ENCODE measurements around the gene CKS2. TPM values are rescaled to one million over a fixed set of nuclear protein-coding genes. Genes with fewer than 3 reads are reported as not detected.

The CKS2 gene
- total RNA-seq, 4 donors from 2014 or later = 9.4 to 25.4 (median 21.1) TPM

DNA sequence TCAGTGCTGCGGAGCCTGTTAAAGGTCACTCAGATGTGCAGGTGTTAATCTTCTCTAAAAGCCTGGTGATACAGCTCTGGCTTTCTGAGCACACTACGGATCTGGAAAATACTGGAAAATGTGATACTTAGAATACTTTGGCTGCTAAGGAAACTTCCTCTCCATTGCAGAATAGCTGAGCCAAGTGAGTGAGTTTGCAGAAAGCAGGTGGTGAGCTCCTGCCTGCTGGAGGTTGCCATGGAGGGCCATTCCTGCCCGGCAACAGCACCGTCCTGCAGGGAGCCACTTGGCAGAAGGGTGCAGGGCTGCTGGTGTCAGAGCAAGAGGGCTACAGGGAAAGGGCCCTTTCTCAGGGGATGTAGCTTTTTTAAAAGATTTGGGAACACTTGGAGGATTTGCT, 48.0 kb downstream of the CKS2 start:
- peak in 1 of 2 donors; percentile 60 for DNase-seq (ENCODE audit: low spot score in 2 of 2)
- TF ChIP-seq, protein P1, sequence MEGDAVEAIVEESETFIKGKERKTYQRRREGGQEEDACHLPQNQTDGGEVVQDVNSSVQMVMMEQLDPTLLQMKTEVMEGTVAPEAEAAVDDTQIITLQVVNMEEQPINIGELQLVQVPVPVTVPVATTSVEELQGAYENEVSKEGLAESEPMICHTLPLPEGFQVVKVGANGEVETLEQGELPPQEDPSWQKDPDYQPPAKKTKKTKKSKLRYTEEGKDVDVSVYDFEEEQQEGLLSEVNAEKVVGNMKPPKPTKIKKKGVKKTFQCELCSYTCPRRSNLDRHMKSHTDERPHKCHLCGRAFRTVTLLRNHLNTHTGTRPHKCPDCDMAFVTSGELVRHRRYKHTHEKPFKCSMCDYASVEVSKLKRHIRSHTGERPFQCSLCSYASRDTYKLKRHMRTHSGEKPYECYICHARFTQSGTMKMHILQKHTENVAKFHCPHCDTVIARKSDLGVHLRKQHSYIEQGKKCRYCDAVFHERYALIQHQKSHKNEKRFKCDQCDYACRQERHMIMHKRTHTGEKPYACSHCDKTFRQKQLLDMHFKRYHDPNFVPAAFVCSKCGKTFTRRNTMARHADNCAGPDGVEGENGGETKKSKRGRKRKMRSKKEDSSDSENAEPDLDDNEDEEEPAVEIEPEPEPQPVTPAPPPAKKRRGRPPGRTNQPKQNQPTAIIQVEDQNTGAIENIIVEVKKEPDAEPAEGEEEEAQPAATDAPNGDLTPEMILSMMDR (IDR thresholded peaks at IDR 0.05) = no peak
- no peak for TF ChIP-seq POLR2A (IDR thresholded peaks at IDR 0.05)
- WGBS, 2 donors = 67 to 68% methylated on average over 4 of the region's 4 CpGs
- intact Hi-C loops (cut with DNase I; ENCODE audit: low total_unique reads) = loop anchor here (10.0 kb wide), 1 partner anchor 56 kb away; no protein-coding TSS in a partner anchor
- no peak overlapping the region for H3K4me3 ChIP-seq (ENCODE audit: low read depth, poor library complexity, severe bottlenecking)

DNA sequence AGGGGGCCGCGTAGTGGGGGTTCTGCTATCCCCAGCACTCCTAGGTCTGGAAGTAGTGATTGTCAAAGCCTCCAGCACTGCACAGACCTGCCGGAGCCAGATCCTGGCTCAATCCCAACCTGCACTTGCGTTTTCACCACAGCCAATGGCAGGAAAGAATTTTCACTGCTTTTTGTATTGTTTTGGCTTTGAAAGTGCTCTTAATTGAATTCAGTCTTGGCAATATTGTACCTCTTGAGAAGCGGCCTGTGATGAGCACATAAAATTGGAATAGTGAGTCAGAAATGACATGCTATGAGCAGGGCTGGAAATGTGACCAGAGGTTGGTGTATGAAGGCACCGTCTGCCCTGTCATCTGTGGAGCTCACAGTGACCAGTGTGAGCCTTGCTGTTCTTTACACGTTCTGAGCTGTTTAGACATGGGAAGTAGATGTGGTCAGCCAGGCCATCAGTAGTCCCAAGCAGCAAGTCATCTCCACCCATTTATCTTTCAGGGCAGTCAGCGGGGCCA, 48.8 kb downstream of the CKS2 start:
- DNase-seq (ENCODE audit: low spot score in 2 of 2) = peak in 1 of 2 donors; percentile 74
- 53 to 57% methylated on average over 8 of the region's 8 CpGs for WGBS, 2 donors

DNA sequence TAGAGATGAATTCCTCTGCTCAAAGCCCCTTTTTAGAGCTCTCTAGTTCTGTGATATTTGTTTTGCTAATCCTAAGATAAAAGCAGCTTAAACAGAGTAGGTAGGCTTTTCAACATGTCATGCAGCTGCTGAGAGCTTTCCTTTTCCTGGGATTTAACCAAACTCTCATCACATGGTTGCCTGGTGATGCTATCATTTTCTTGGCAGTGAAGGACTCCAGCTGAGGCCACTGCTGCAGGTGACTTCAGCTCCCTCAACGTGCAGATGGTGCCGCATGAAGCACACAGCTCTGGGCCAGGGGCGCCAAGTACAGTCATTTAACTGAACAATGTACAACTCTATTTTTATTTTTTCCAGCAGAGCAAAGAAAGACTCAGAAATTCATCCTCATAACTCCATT, 49.5 kb downstream of the CKS2 start:
- no peak overlapping the region for H3K4me3 ChIP-seq (ENCODE audit: low read depth, poor library complexity, severe bottlenecking)
- DNase-seq (ENCODE audit: low spot score in 2 of 2) = peak in 1 of 2 donors; percentile 53
- intact Hi-C loops (cut with DNase I; ENCODE audit: low total_unique reads) = no loop called here

More for the DNA sequence above, 48.8 kb downstream of the CKS2 start:
- TF ChIP-seq POLR2A (IDR thresholded peaks at IDR 0.05) = no peak
- intact Hi-C loops (cut with DNase I; ENCODE audit: low total_unique reads) = loop anchor here (10.0 kb wide), 1 partner anchor 55 kb away; no protein-coding TSS in a partner anchor
- H3K4me3 ChIP-seq (ENCODE audit: low read depth, poor library complexity, severe bottlenecking) = no peak overlapping the region

DNA sequence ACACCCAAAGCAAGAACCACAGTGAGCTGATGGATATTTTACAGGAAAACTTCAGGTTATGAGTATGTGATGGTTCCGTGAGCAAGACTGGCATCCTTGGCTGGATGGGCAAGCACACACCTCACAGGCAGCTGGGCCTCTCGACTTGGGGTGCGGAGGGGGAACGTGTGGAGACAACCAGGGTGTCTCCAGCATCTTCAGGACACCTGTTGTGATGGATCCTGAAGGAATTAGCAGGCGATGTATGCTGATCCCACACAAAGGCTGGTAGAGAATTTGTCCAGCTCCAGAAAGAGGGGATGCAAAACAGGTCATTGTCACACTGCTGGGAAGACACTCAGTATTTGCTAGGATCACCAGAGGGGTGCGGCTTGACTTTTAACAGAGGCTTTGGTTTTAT, 50.0 kb downstream of the CKS2 start:
- TF ChIP-seq POLR2A (IDR thresholded peaks at IDR 0.05) = no peak
- TF ChIP-seq, protein P1 (IDR thresholded peaks at IDR 0.05) = no peak
- WGBS, 2 donors = 90 to 94% methylated on average over 6 of the region's 6 CpGs

More for the DNA sequence above, 49.5 kb downstream of the CKS2 start:
- no peak for TF ChIP-seq POLR2A (IDR thresholded peaks at IDR 0.05)
- TF ChIP-seq, protein P1 (IDR thresholded peaks at IDR 0.05) = no peak
- WGBS, 2 donors = 62 to 66% methylated on average over 3 of the region's 3 CpGs

DNA sequence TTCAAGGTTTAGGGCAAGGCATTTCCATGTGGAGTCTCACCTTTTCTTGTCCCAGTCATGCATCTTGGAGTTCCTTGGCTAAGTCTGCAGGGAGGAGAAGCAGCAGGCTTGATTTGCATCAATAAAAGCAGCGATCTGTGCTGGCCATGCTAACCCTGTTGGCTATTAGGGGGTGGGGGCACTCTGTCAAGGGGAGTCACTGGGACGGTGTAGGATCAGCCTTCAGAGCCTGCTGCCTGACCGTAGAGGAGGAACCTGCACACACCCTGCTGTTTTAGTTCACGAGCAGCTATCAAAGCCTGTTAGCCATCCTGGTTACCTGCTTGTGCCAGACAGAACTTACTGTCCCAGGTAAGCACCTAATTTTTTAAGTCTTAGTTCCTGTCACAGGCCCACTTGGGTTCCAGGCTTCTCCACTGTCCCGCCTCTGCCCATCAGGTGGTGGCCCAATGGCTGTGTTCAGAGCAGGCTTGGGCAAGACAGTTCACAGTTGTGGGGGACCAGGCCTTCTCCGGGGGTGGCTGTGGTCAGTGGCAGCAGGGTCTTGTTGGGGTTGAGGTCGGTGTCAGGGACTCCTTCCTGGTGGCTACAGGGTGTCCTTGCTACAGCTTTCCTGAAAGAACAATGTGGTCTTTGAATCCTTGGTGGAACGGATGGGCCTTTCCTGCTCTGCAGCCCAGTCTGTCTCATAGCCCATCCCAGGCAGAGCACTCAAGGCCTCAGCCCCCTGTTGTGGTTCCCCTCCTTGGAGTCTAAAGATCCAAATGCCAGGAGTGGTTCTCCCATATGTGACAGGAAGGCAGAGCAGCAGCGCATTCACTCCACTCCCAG, 51.0 kb downstream of the CKS2 start:
- intact Hi-C loops (cut with DNase I; ENCODE audit: low total_unique reads) = no loop called here
- peak in 1 of 2 donors; percentile 72 for DNase-seq (ENCODE audit: low spot score in 2 of 2)
- 85 to 87% methylated on average over 9 of the region's 9 CpGs for WGBS, 2 donors
- TF ChIP-seq, protein P1 (IDR thresholded peaks at IDR 0.05) = no peak
- H3K4me3 ChIP-seq (ENCODE audit: low read depth, poor library complexity, severe bottlenecking) = no peak overlapping the region

More for the DNA sequence above, 50.0 kb downstream of the CKS2 start:
- intact Hi-C loops (cut with DNase I; ENCODE audit: low total_unique reads) = no loop called here
- DNase-seq (ENCODE audit: low spot score in 2 of 2) = peak in 1 of 2 donors; percentile 61
- H3K4me3 ChIP-seq (ENCODE audit: low read depth, poor library complexity, severe bottlenecking) = no peak overlapping the region

DNA sequence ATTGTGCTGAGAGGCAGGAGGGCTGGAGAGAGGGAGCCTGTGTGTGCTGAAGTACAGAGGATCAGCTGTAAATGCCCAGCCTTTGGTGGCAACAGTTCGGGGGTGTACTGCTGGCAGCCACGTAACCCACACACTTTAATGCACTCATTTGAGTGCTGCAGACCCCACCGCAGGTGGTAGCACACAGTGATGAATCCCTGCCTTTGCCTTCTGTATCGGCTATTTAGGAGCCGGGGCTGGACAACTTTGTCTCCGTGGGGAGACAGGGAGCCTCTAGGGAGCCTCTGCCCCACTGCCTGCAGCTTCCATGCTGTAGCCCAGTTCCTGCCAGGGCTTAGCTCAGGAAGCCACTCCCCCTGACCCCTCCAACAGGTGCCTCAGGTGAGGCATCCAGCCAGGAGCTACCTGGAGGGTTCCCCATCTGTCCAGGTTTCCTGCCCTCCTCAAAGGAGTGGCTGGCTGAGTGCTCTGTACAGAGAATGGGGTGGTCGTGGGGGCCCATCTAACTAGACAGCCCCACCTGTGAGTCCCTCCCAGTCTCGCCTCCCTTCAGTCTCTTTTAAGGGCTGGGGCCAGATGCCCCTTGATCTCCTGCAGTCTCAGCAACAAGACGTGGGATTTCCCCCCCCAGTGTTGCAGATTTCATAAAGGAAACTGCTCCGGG, 51.8 kb downstream of the CKS2 start:
- intact Hi-C loops (cut with DNase I; ENCODE audit: low total_unique reads) = no loop called here
- no peak overlapping the region for H3K4me3 ChIP-seq (ENCODE audit: low read depth, poor library complexity, severe bottlenecking)
- TF ChIP-seq POLR2A (IDR thresholded peaks at IDR 0.05) = no peak
- TF ChIP-seq, protein P1 (IDR thresholded peaks at IDR 0.05) = no peak
- WGBS, 2 donors = 81 to 89% methylated on average over 10 of the region's 10 CpGs
- DNase-seq (ENCODE audit: low spot score in 2 of 2) = peak in 1 of 2 donors; percentile 78

All from lower leg skin (tissue), 4 donors.